Testis (tissue), 3 donors: Measurements from ENCODE around the gene LRRC4C. TPM values are rescaled to one million over a fixed set of nuclear protein-coding genes. Genes with fewer than 3 reads are reported as not detected.
"Not testable (repeated sequence)": the region's sequence is repeated elsewhere in the genome, so short reads cannot be mapped to it uniquely, and the experiment has no call there.

Source experiments
- DNase-seq: peaks from one replicate; pipeline ENCODE4 v3.0.0-alpha.2; 2019
- H3K27ac ChIP-seq, 2 donors: fragments of 200-600 bp; sonication (generic); one replicate each; pipeline ENCODE4 v1.5.1; 2019
- H3K27me3 ChIP-seq: fragments of 200-600 bp; sonication (generic); one replicate; pipeline ENCODE4 v1.5.1; 2019
- H3K36me3 ChIP-seq: fragments of 200-600 bp; sonication (generic); one replicate; pipeline ENCODE4 v1.5.1; 2017; ENCODE audit warnings: low read depth; ENCODE audit errors: missing control alignments
- H3K4me1 ChIP-seq: fragments of 200-600 bp; sonication (generic); one replicate; pipeline ENCODE4 v1.5.1; 2019
- H3K4me3 ChIP-seq, 2 donors: fragments of 200-600 bp; sonication (generic); one replicate each; pipeline ENCODE4 v1.5.1; 2017 to 2019
- H3K9me3 ChIP-seq: fragments of 200-600 bp; sonication (generic); one replicate; pipeline ENCODE4 v1.5.1; 2017
- POLR2A ChIP-seq: fragments of 450-650 bp; IDR thresholded peaks from one replicate; pipeline ENCODE4 v1.6.1; 2017; ENCODE audit warnings: antibody characterized with exemption, mild to moderate bottlenecking, moderate library complexity
- WGBS, 2 donors: methylation state at CpG; one replicate each; pipeline ENCODE4 v1.1.5; 2018; 5-methylcytosine and 5-hydroxymethylcytosine counted together
- intact Hi-C: fragments of 100-400 bp; cut with DNase I; formaldehyde crosslinking; loops from one replicate; pipeline ENCODE4 v1.15.1; 2023; ENCODE audit warnings: low total_unique reads
- polyA plus RNA-seq: library from polyadenylated mRNA; stranded (reverse); fragments of 350-450 nt; fragmentation: Illumina TruSeq; extraction: RNeasy Lipid Tissue Mini Kit (QIAGEN cat#74804); gene quantifications from one replicate; pipeline ENCODE4 v1.2.3, GENCODE V29; 2014; ENCODE audit warnings: low read depth, low replicate concordance; ENCODE audit not compliant: insufficient read depth
- total RNA-seq, 2 donors: library from RNA; depleted of rRNA; stranded (reverse); fragments of >200 nt; gene quantifications; one replicate each; pipeline ENCODE4 v1.2.3, GENCODE V29; 2016
- TF ChIP-seq, protein P1 (sequence below), 3 experiments: fragments of 450-650 bp in 2 of 3; fragments of 200-600 bp in 1 of 3; sonication (generic) in 1 of 3; IDR thresholded peaks; one replicate each; pipeline ENCODE4 v1.5.1; 2016 to 2019; ENCODE audit warnings: antibody characterized with exemption in 3 of 3, mild to moderate bottlenecking in 2 of 3, moderate library complexity in 1 of 3

LRRC4C gene
- total and polyA plus RNA-seq, 3 donors from 2014 or later = 0.16 to 0.56 (median 0.45) TPM

- no peaks in the 10 kb centered on the region for H3K9me3 ChIP-seq
- no peaks in the 10 kb centered on the region for H3K36me3 ChIP-seq
- no peaks in the 10 kb centered on the region for H3K27me3 ChIP-seq
- TF ChIP-seq, protein P1, sequence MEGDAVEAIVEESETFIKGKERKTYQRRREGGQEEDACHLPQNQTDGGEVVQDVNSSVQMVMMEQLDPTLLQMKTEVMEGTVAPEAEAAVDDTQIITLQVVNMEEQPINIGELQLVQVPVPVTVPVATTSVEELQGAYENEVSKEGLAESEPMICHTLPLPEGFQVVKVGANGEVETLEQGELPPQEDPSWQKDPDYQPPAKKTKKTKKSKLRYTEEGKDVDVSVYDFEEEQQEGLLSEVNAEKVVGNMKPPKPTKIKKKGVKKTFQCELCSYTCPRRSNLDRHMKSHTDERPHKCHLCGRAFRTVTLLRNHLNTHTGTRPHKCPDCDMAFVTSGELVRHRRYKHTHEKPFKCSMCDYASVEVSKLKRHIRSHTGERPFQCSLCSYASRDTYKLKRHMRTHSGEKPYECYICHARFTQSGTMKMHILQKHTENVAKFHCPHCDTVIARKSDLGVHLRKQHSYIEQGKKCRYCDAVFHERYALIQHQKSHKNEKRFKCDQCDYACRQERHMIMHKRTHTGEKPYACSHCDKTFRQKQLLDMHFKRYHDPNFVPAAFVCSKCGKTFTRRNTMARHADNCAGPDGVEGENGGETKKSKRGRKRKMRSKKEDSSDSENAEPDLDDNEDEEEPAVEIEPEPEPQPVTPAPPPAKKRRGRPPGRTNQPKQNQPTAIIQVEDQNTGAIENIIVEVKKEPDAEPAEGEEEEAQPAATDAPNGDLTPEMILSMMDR (IDR thresholded peaks at IDR 0.05) = no peak
- TF ChIP-seq POLR2A = no peak
- H3K4me3 ChIP-seq = no peak overlapping the region
- no peak for DNase-seq
- intact Hi-C loops = no loop called here
- WGBS, 2 donors = 87 to 90% methylated on average over 7 of the region's 7 CpGs
- no peaks in the 10 kb centered on the region for H3K4me1 ChIP-seq
- no peak overlapping the region for H3K27ac ChIP-seq
These were observed 582.2 kb downstream of the LRRC4C start for GRCh38 chr11:40877256-40877655.

DNA sequence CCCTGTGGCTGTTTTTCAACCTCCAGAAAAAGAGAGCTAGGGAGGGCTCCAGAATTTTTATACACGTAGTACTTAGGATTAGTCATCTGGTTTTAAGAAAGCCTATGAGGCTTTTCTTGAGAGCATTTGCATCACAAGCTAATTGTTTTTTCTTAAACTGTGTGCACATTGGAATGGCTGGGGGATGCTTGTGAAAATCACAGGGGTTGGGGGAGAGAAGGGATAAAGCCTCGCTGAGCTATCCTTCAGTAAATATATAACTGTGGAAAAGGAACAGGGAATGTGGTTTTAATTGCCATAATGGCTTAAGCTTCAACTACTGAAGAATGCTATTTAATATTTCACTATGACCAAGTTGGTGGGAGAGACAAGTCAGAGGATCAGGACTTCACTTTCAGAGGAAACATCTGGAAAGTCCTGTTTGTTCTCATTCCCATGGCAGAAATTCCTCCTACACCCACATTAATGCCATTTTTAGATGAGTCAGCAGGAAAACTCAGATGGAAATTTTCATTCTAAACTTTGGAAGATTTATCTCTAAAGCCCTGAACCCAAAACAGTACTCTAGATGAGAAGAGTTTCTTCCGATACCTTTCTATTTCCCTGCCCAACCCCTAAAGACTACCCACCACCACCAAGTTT lies 591.3 kb downstream of the LRRC4C start:
- no peaks in the 10 kb centered on the region for H3K36me3 ChIP-seq
- no peaks in the 10 kb centered on the region for H3K27me3 ChIP-seq
- DNase-seq = no peak
- H3K27ac ChIP-seq = no peak overlapping the region
- H3K4me3 ChIP-seq = no peak overlapping the region
- WGBS, 2 donors = 49 to 56% methylated on average over 3 of the region's 3 CpGs
- no peaks in the 10 kb centered on the region for H3K9me3 ChIP-seq
- TF ChIP-seq, protein P1 (IDR thresholded peaks at IDR 0.05) = no peak
- no peak for TF ChIP-seq POLR2A
- intact Hi-C loops = no loop called here
- no peaks in the 10 kb centered on the region for H3K4me1 ChIP-seq

GRCh38 chr11:40857754-40858153 lies 601.7 kb downstream of the LRRC4C start:
- H3K9me3 ChIP-seq, H3K36me3 ChIP-seq, intact Hi-C loops, DNase-seq, H3K4me3 ChIP-seq, H3K27me3 ChIP-seq, H3K27ac ChIP-seq, H3K4me1 ChIP-seq: not testable (repeated sequence)
- WGBS, 2 donors = 88 to 89% methylated on average over 1 of the region's 1 CpG

GRCh38 chr11:40842750-40843339 lies 616.6 kb downstream of the LRRC4C start:
- TF ChIP-seq, protein P1 (IDR thresholded peaks at IDR 0.05) = no peak
- TF ChIP-seq POLR2A = no peak
- Histone ChIP-seq H3K4me1 (no peaks in the 10 kb centered on the region), H3K27me3 (no peaks in the 10 kb centered on the region), H3K9me3 (no peaks in the 10 kb centered on the region), H3K27ac (no peak overlapping the region), H3K36me3 (no peaks in the 10 kb centered on the region), H3K4me3 (no peak overlapping the region)
- intact Hi-C loops = no loop called here
- DNase-seq = no peak
- WGBS, 2 donors = 90 to 96% methylated on average over 5 of the region's 5 CpGs

GRCh38 chr11:40841231-40841630 lies 618.2 kb downstream of the LRRC4C start:
- Histone ChIP-seq H3K4me3 (no peak overlapping the region), H3K4me1 (no peaks in the 10 kb centered on the region), H3K27me3 (no peaks in the 10 kb centered on the region), H3K36me3 (no peaks in the 10 kb centered on the region), H3K9me3 (no peaks in the 10 kb centered on the region), H3K27ac (no peak overlapping the region)
- no peak for TF ChIP-seq POLR2A
- TF ChIP-seq, protein P1 (IDR thresholded peaks at IDR 0.05) = no peak
- DNase-seq = no peak
- WGBS, 2 donors = 95 to 100% methylated on average over 1 of the region's 1 CpG
- intact Hi-C loops = no loop called here
